MM.1S (cell line): ENCODE measurements around the gene CDH22.

Source experiments
- DNase-seq: peaks from one replicate; pipeline ENCODE4 v3.0.0-alpha.2; 2015
- H2AFZ ChIP-seq: fragments of 300-600 bp; sonication (generic); 2 replicates; pipeline ENCODE4 v1.6.0; 2016; ENCODE audit warnings: antibody characterized with exemption, low read length
- H3F3A ChIP-seq: fragments of 300-600 bp; sonication (generic); 2 replicates; pipeline ENCODE4 v1.6.1; 2016; ENCODE audit warnings: mild to moderate bottlenecking, antibody characterized with exemption, low read length, moderate library complexity, mixed read lengths; ENCODE audit not compliant: insufficient read depth
- H3K27ac ChIP-seq: fragments of 300-600 bp; sonication (generic); 2 replicates; pipeline ENCODE4 v1.5.1; 2016; ENCODE audit warnings: mild to moderate bottlenecking, low read length
- H3K27me3 ChIP-seq: fragments of 300-600 bp; sonication (generic); replicated peaks from 2 replicates; pipeline ENCODE4 v1.6.0; 2016; ENCODE audit warnings: low read length; ENCODE audit not compliant: insufficient read depth
- H3K36me3 ChIP-seq: fragments of 300-600 bp; sonication (generic); replicated peaks from 2 replicates; pipeline ENCODE4 v1.6.1; 2016; ENCODE audit warnings: mild to moderate bottlenecking, low read length, mixed read lengths; ENCODE audit not compliant: insufficient read depth
- H3K4me1 ChIP-seq: fragments of 300-600 bp; sonication (generic); 2 replicates; pipeline ENCODE4 v1.6.1; 2016; ENCODE audit warnings: low read length, mixed read lengths
- H3K4me2 ChIP-seq: fragments of 300-600 bp; sonication (generic); 2 replicates; pipeline ENCODE4 v1.6.0; 2016; ENCODE audit warnings: low read depth, low read length
- H3K4me3 ChIP-seq: fragments of 300-600 bp; sonication (generic); 2 replicates; pipeline ENCODE4 v1.5.1; 2016; ENCODE audit warnings: low read length, mixed read lengths
- H3K79me2 ChIP-seq: fragments of 300-600 bp; sonication (generic); 2 replicates; pipeline ENCODE4 v1.6.1; 2016; ENCODE audit warnings: mixed run types, low read length, mixed read lengths
- H3K9ac ChIP-seq: fragments of 300-600 bp; sonication (generic); 2 replicates; pipeline ENCODE4 v1.6.1; 2016; ENCODE audit warnings: low read length, mixed read lengths
- H3K9me2 ChIP-seq: fragments of 300-600 bp; sonication (generic); replicated peaks from 2 replicates; pipeline ENCODE4 v1.6.1; 2016; ENCODE audit warnings: mild to moderate bottlenecking, low read length, mixed read lengths; ENCODE audit not compliant: insufficient read depth
- H3K9me3 ChIP-seq: fragments of 300-600 bp; sonication (generic); replicated peaks from 2 replicates; pipeline ENCODE4 v1.6.1; 2016; ENCODE audit warnings: mild to moderate bottlenecking, low read length, mixed read lengths; ENCODE audit not compliant: insufficient read depth
- H4K20me1 ChIP-seq: fragments of 300-600 bp; sonication (generic); 2 replicates; pipeline ENCODE4 v1.6.1; 2016; ENCODE audit warnings: mild to moderate bottlenecking, low read length, moderate library complexity, mixed read lengths; ENCODE audit not compliant: insufficient read depth
- EZH2 ChIP-seq: fragments of 300-600 bp; sonication (generic); optimal IDR thresholded peaks from 2 replicates; pipeline ENCODE3; 2017; ENCODE audit warnings: low read depth, mild to moderate bottlenecking, antibody characterized with exemption, low read length, mixed read lengths
- EZH2phosphoT487 ChIP-seq: fragments of 300-600 bp; sonication (generic); IDR thresholded peaks from 2 replicates; pipeline ENCODE4 v1.6.1; 2018; ENCODE audit warnings: antibody characterized with exemption, low read length
- TF ChIP-seq, protein P1 (sequence below): fragments of 300-600 bp; sonication (generic); IDR thresholded peaks from 2 replicates; pipeline ENCODE4 v1.5.1; 2016; ENCODE audit warnings: antibody characterized with exemption, low read length, mixed read lengths

The CDH22 gene

DNA sequence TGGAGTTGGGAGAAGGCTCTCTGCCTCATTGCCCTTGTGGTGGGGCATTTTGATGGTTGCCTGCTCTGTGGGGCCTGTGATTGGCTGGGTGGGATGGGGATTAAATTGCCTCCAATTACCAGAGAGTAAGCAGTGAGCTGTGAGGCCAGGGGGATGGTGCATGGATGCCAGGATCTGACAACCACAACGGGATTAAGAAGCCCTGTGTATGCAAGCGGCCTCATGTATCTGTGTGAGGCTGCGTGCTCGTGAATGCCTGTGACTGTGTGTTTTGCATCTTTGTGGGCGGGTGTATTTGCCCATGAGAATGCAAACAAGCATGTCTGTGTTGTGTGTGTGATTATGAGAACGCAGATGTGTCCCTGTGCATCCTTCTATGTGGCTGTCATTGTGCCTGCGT lies 144.0 kb downstream of the CDH22 start:
- Histone ChIP-seq H3K36me3 (no peaks in the 10 kb centered on the region), H3K4me3 (no peak overlapping the region), H3K27me3 (peaks cover 61% of the 10 kb centered on the region), H3K9me2 (no peaks in the 10 kb centered on the region), H4K20me1 (no peaks in the 10 kb centered on the region), H3K27ac (no peak overlapping the region), H3K9me3 (no peaks in the 10 kb centered on the region), H3K4me1 (no peaks in the 10 kb centered on the region), H3K79me2 (no peaks in the 10 kb centered on the region), H2AFZ (no peak overlapping the region), H3K9ac (no peak overlapping the region), H3F3A (no peaks in the 10 kb centered on the region), H3K4me2 (no peak overlapping the region)
- no peak for DNase-seq
- TF ChIP-seq EZH2: no peak
- TF ChIP-seq EZH2phosphoT487: no peak
- TF ChIP-seq, protein P1, sequence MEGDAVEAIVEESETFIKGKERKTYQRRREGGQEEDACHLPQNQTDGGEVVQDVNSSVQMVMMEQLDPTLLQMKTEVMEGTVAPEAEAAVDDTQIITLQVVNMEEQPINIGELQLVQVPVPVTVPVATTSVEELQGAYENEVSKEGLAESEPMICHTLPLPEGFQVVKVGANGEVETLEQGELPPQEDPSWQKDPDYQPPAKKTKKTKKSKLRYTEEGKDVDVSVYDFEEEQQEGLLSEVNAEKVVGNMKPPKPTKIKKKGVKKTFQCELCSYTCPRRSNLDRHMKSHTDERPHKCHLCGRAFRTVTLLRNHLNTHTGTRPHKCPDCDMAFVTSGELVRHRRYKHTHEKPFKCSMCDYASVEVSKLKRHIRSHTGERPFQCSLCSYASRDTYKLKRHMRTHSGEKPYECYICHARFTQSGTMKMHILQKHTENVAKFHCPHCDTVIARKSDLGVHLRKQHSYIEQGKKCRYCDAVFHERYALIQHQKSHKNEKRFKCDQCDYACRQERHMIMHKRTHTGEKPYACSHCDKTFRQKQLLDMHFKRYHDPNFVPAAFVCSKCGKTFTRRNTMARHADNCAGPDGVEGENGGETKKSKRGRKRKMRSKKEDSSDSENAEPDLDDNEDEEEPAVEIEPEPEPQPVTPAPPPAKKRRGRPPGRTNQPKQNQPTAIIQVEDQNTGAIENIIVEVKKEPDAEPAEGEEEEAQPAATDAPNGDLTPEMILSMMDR: no peak

GRCh38 chr20:46161921-46162320 lies 146.4 kb downstream of the CDH22 start:
- H3K36me3 ChIP-seq: no peaks in the 10 kb centered on the region
- no peaks in the 10 kb centered on the region for H3F3A ChIP-seq
- H3K4me2 ChIP-seq: no peak overlapping the region
- no peak overlapping the region for H3K4me3 ChIP-seq
- H3K27ac ChIP-seq: no peak overlapping the region
- no peaks in the 10 kb centered on the region for H4K20me1 ChIP-seq
- no peaks in the 10 kb centered on the region for H3K9me3 ChIP-seq
- TF ChIP-seq EZH2phosphoT487 (no peak), EZH2 (no peak)
- TF ChIP-seq, protein P1: no peak
- H3K27me3 ChIP-seq: peaks cover 63% of the 10 kb centered on the region
- no peak overlapping the region for H2AFZ ChIP-seq
- H3K9me2 ChIP-seq: no peaks in the 10 kb centered on the region
- H3K4me1 ChIP-seq: no peaks in the 10 kb centered on the region
- no peak overlapping the region for H3K9ac ChIP-seq
- DNase-seq: no peak
- H3K79me2 ChIP-seq: no peaks in the 10 kb centered on the region

GRCh38 chr20:46160661-46161060 lies 147.6 kb downstream of the CDH22 start:
- Histone ChIP-seq H3K27me3 (peaks cover 55% of the 10 kb centered on the region), H4K20me1 (no peaks in the 10 kb centered on the region), H2AFZ (no peak overlapping the region), H3K4me3 (no peak overlapping the region), H3K36me3 (no peaks in the 10 kb centered on the region), H3K4me1 (no peaks in the 10 kb centered on the region), H3K27ac (no peak overlapping the region), H3K4me2 (no peak overlapping the region), H3K9me3 (no peaks in the 10 kb centered on the region), H3K9me2 (no peaks in the 10 kb centered on the region), H3K9ac (no peak overlapping the region), H3K79me2 (no peaks in the 10 kb centered on the region), H3F3A (no peaks in the 10 kb centered on the region)
- DNase-seq: no peak
- TF ChIP-seq EZH2phosphoT487 (no peak), EZH2 (no peak)
- TF ChIP-seq, protein P1: no peak
